Mammary epithelial cell (primary cell): Measurements from ENCODE around the gene PGLYRP3.

Experiments
- EZH2 ChIP-seq: IDR thresholded peaks from 2 replicates; pipeline ENCODE4 v1.6.1; 2012; ENCODE audit warnings: low read length, inconsistent platforms, borderline replicate concordance
- TF ChIP-seq, protein P1 (sequence below), 2 donors: IDR thresholded peaks in 1 of 2; conservative IDR thresholded peaks in 1 of 2; 2 replicates each; pipeline ENCODE4 v1.5.1; 2011 to 2012; ENCODE audit warnings: inconsistent platforms in 2 of 2, low read length in 2 of 2, mild to moderate bottlenecking in 2 of 2, control low read depth in 1 of 2, low read depth in 1 of 2; ENCODE audit not compliant: insufficient read depth in 1 of 2; ENCODE audit errors: extremely low read depth in 1 of 2

DNA sequence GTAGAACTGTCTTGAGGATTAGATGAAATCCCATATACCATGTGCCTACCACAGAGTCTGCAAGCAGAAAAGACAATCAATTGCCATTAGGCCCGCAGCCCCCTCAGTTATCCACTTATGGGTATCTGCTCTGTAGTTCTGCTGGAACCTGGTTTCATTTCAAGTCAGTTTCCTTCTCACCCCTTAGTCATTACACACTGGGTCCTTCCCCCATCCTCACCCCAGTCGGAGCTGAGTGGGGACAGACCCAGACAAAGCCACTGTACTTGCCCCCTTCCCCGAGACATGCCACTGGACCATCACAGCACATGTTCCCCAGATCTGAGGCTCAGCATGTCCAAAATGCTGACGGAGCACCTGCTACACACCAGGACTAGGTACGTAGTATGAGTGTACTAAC, 21.2 kb downstream of the PGLYRP3 start:
- TF ChIP-seq, protein P1, sequence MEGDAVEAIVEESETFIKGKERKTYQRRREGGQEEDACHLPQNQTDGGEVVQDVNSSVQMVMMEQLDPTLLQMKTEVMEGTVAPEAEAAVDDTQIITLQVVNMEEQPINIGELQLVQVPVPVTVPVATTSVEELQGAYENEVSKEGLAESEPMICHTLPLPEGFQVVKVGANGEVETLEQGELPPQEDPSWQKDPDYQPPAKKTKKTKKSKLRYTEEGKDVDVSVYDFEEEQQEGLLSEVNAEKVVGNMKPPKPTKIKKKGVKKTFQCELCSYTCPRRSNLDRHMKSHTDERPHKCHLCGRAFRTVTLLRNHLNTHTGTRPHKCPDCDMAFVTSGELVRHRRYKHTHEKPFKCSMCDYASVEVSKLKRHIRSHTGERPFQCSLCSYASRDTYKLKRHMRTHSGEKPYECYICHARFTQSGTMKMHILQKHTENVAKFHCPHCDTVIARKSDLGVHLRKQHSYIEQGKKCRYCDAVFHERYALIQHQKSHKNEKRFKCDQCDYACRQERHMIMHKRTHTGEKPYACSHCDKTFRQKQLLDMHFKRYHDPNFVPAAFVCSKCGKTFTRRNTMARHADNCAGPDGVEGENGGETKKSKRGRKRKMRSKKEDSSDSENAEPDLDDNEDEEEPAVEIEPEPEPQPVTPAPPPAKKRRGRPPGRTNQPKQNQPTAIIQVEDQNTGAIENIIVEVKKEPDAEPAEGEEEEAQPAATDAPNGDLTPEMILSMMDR (conservative IDR thresholded peaks at IDR 0.05 in 1 of 2, IDR thresholded peaks at IDR 0.05 in 1 of 2; ENCODE audit: extremely low read depth in 1 of 2, insufficient read depth in 1 of 2, low read depth in 1 of 2, low read length in 2 of 2): no peak
- TF ChIP-seq EZH2: no peak
